Measurements from ENCODE around the gene CALML4.

- TF ChIP-seq CTCF (IDR thresholded peaks at IDR 0.05) (no peak), POLR2A (IDR thresholded peaks at IDR 0.05) (no peak)
Observed at GRCh38 chr15:68195336-68196112, 9.6 kb downstream of the CALML4 start.
